OCI-LY1 (cell line): ENCODE results near the gene DNMT1.

Experiments
- EZH2 ChIP-seq: fragments of 200-600 bp; sonication (generic), shearing (Covaris generic); IDR thresholded peaks from 2 replicates; pipeline ENCODE4 v1.8.0; 2017; ENCODE audit warnings: borderline replicate concordance, mixed run types, mild to moderate bottlenecking, antibody characterized with exemption, low read length, moderate library complexity, mixed read lengths
- TF ChIP-seq, protein P1 (sequence below): fragments of 200-600 bp; sonication (generic), shearing (Covaris generic); IDR thresholded peaks from 2 replicates; pipeline ENCODE4 v1.5.1; 2017; ENCODE audit warnings: mild to moderate bottlenecking, antibody characterized with exemption, low read length, moderate library complexity, mixed read lengths

DNA sequence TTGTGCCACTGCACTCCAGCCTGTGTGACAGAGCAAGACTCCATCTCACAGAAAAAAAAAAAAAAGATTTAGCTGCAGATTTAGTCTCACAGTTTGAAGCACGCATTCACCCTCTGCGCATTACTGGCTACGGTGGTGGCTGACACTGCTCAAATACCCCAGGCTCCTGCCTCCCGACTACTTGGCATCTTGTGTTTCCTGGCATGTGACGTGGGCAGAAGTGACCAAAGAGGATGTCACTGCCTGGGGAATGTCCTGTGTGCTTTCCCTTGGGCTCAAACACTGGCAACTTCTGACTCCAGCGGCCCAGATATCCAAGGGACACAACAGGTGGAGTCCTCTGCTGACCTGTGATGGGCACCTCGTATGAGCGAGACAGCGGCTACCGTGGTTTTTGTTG, 50.4 kb downstream of the DNMT1 start:
- TF ChIP-seq, protein P1, sequence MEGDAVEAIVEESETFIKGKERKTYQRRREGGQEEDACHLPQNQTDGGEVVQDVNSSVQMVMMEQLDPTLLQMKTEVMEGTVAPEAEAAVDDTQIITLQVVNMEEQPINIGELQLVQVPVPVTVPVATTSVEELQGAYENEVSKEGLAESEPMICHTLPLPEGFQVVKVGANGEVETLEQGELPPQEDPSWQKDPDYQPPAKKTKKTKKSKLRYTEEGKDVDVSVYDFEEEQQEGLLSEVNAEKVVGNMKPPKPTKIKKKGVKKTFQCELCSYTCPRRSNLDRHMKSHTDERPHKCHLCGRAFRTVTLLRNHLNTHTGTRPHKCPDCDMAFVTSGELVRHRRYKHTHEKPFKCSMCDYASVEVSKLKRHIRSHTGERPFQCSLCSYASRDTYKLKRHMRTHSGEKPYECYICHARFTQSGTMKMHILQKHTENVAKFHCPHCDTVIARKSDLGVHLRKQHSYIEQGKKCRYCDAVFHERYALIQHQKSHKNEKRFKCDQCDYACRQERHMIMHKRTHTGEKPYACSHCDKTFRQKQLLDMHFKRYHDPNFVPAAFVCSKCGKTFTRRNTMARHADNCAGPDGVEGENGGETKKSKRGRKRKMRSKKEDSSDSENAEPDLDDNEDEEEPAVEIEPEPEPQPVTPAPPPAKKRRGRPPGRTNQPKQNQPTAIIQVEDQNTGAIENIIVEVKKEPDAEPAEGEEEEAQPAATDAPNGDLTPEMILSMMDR = no peak
- no peak for TF ChIP-seq EZH2
